Stimulated activated CD4-positive, alpha-beta T cell treated with anti-CD3 and anti-CD28 coated beads, Interleukin-1b, Interleukin-23, amount 100 ng/mL, for 48 hours (primary cell): ENCODE data around the gene SMPD1.

Experiments
- DNase-seq: peaks from one replicate; pipeline ENCODE4 v3.0.0-alpha.2; 2020

SMPD1 gene

DNA sequence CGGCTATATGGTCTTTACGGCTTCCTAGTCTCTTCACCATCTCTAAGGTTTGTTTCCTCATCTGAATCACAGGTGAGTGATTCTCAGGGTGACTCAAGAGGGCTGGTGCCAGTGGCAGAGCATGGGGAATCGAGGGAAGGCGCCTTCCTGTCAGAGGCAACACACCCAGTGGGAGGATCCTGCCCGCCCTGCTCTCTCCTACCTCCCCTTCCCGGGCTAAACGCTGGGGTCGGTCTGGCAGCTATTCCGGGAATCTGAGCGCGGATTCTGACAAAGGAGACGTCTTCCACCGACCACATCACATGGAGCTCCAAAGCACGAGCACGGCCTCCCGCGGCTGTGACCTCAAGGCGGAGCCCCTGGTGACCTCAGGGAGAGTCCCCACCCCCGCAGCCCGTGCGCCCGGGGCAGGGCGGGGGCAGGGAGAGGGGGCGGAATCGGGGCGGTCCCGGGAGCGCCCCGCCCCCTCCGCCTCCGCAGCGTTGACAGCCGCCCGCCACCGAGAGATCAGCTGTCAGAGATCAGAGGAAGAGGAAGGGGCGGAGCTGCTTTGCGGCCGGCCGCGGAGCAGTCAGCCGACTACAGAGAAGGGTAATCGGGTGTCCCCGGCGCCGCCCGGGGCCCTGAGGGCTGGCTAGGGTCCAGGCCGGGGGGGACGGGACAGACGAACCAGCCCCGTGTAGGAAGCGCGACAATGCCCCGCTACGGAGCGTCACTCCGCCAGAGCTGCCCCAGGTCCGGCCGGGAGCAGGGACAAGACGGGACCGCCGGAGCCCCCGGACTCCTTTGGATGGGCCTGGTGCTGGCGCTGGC is at the start of gene SMPD1:
Gene SMPD1, plus strand, starts transcription at position 570 of the 813 bp plus-strand sequence. Its CDS starts 125 bp downstream, at position 695.
- DNase-seq, result peak; percentile 94

- no peak for DNase-seq
Observed at GRCh38 chr11:6345366-6345765, 44.9 kb upstream of the SMPD1 start.

DNA sequence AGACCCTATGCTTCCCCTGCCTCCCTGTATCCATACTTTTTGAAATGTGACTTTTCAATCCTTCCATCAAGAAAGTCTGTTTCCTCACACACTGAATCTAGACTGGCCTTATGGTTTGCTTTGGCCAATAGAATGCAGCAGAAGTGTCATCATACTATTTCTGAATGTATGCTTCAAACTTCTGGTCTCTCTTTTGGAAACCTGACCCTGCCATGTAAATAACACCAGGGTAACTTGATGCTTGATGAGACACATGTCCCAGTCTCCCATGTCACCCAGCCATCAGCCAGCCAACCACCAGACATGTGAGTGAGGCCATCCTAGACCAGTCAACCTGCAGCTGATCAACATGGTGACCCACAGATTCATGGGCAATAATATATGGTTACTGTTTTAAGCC is 40.2 kb upstream of the SMPD1 start:
- DNase-seq, result no peak

DNA sequence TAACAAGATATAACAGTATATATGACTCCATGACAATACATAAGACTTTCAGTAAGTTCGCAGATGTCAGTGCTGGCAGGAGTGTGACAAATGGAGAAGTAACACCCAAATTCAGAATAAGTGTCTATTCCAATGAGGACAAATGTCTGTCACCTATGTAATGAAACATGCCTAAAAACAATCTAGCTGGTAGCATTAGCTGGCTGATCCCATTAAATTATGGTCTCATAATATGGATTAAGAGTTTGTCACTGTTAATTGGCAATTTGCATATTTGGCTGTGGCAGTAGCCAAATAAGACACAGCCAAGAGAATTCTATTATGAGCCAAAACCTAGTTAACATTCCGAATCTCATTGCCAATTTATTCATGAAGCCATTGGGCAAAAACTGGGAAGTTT is 39.8 kb upstream of the SMPD1 start:
- no peak for DNase-seq

GRCh38 chr11:6351782-6352382 is 38.4 kb upstream of the SMPD1 start:
- DNase-seq, result peak; percentile 50

DNA sequence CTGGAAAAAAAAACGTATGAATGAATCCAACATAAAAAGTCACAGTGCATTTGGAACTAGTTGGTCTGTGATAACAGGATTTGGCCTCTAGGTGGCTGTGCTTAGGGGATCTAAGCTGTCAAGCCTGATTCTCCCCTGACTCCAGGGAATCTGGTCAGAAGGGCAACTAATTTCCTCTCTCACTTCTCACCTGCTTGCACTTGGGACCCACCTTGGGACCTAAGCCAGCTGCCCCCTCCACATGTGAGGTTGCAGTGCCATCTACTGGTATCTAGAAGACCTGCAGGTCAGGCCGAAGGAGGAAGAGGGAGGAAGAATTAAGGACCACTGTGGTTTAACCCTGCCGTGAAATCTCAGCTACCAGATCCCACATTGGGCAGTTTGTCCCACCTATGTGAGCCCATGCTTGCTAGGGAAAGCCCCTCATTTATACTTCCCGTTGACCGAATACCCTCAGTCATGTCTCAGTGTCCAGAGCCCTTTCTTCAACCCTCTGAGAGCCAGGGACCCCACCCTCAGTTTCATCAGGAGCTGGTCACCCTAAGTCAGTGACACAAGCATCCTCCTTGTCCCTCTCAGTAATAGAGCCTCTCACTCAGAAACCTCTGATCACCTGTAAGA is 36.8 kb upstream of the SMPD1 start:
- peak; percentile 56 for DNase-seq

GRCh38 chr11:6354651-6355485 is 35.4 kb upstream of the SMPD1 start:
- DNase-seq, result no peak

DNA sequence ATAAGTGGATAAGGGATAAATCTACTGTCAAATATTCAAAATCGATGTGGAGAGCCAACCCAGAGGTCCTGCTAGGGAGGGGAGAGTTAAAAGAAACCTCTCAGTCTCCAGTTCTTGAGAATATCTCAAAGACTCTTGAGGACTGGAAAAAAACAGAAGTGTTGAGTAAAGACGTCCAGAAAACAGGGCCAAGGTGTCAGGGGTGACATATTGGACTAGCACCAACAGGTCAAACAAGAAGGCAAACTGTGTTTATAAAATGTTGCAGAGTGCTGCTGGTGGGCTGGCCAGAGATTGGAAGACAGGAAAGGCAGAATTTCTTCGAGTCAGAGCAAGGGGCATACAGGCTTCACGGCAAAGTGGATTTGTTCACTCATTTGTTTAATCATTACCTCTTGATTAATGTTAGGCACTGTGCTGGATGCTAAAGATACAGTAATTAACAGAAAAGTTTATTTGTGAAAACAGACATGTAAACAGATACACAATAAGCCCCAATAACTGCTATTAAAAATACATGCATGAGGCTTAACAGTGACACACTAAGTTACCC is 33.7 kb upstream of the SMPD1 start:
- no peak for DNase-seq

DNA sequence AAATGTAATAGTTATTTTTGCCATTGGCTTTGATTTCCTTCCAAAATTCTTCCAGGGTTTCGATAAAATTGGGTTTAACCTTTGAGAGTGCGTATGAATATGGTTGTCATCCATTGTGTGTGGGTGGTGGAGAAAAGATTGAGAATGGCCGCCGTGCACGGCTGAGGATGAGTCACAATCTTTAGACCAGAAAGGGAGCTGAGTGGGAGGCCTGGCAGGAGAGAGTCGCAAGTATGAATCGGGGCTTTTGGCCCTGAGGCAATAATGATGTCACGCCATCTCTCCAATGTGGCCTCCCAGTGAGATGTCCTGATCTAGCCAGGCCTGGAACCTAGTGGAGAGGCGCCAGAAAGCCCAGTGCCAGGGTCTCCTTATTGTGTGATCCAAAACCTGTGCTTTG is 33.1 kb upstream of the SMPD1 start:
- DNase-seq, result peak; percentile 72

DNA sequence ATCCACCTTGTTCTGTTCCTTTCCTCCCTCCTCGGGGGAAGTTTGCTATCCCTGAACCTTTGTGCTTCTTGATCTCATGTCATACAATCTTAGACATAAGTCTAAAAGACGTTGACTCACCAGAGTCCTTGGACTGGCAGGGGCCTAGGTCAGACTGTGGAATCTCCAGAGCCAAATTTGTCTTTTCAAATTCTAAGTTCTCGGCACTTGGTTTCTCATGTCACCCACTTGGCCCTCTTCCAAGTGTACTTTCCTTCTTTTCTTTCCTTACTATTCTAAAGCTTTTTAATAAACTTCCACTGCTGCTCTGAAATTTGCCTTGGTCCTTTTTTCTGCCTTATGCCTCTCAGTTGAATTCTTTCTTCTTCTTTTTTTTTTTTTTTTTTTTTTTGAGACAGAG is 30.1 kb upstream of the SMPD1 start:
- DNase-seq, result no peak

GRCh38 chr11:6362185-6362872 is 27.9 kb upstream of the SMPD1 start:
- DNase-seq, result no peak

DNA sequence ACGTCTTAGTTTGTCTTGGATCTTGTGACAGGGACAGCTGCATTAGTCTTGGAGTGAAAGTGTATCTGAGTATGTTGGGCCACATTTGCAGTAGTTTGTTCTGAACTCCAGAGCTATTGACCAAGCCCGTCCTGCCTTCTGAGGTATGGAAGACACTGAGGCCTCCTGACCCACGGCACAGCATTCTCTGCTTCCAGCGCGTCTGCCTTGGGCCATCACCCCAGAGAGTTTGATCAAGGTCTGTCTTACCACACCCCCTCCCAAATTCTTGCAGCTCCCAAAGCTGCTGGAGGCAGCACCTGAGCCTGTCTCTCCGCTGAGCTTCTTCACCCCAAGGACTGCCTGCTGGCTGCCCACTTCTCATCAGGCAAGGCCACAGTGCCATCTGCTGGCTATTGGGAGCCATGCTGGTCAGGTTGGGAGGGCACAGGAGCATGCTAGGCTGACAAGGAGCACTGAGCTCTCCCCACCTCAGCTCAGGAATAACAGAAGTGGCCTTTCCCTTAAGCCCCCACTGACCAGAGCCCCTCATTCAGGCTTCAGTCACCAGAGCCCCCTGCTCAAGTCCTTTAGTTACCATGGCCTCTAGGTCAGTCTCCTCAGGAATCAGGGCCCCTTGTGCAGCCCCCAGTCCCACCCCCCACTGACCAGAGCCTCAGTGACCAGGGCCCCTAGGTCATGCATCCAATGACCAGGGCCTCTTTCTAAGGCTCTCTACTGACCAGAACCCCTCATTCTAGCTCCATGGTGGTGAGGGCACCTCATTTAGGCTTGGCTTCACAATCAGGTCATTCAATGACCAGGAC is 27.2 kb upstream of the SMPD1 start:
- DNase-seq, result peak; percentile 80

DNA sequence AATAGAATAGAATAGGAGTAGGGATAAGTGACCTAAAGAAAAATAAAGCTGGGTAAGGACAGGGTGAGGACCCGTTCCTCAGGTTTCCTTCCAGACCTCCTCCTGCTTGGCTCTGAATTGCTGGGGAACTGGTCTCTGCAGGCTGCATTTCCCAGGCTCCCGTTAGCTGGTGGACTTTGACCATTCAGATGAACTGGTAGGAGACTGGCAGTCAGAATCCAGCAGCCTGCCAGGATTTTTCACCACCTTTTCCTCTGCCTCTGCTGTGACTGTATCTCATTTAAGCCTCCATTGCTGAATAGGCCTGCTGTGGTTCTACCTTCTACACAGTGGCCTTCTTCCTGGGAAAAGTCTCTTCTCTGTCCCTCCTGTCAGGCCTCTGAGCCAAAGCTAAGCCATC is 24.6 kb upstream of the SMPD1 start:
- DNase-seq, result no peak

DNA sequence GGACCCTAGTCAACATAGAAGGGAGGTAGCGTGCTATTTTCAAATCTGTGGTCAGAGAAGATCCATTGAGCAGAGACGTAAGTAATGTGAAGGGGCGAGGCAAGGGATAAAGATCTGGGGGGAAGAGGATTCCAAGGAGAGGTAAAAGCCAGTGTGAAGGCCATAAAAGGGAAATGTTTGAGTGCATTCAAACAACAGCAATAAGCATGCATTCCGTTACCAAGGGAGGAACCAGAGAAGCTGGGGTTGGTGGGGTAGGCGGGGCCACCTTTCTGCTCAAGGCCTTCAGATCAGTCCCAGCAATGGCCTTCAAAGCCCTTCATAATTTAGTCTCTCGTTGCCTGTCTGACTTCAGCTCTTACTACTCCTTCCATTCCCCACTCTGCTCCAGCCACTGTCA is 18.4 kb upstream of the SMPD1 start:
- DNase-seq, result no peak

DNA sequence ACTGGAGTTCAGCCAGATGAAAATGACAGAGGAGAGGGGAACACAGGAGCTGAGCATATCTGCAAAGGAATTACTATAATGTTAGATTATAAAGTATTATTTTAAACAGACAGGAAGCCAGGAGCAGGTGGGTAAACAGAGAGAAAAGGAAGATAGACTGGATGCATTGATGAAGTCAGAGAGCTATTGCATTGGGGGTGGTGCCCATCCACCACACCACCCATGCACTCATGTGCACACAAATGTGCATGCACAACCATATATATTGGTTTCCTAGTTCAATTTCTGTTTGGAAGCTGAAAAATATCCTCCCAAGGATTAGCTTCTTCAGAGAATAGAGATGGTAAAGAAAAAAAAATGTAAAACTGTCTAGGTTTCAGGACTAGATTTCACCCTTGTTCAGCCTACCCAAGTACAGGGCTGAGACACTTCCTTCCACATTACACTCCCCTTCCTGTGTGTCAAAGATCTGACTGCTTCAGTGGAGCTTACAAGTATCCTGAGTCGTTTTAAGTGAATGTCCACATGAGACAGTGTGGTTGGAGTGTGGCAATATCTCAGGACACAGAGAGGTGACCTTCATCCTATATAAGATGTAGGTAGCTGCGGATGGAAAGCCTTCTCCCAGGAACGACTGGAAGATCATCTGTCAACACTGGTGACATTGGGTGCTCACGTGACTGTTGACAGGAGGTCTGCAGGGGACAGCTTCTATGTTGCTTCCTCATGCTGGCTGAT is 12.2 kb upstream of the SMPD1 start:
- DNase-seq, result no peak

DNA sequence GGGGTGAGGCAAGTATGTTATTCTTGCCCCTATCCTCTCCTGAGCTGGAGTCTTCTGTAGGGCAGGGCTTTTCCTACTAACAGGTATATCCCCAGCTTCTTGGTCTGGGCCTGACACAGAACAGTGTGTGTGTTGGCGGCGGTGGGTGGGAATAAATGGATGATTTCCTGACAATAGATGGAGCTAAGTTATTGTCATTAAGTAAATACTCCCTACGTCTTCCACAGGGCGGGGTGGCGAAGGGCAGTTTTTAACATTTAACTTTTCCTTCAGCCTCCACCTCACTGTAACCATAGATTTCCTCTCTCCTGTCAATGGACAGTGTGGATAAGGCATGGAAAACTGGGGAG is 11.7 kb upstream of the SMPD1 start:
- DNase-seq, result no peak

GRCh38 chr11:6385046-6385777 is 5.1 kb upstream of the SMPD1 start:
- DNase-seq, result no peak

DNA sequence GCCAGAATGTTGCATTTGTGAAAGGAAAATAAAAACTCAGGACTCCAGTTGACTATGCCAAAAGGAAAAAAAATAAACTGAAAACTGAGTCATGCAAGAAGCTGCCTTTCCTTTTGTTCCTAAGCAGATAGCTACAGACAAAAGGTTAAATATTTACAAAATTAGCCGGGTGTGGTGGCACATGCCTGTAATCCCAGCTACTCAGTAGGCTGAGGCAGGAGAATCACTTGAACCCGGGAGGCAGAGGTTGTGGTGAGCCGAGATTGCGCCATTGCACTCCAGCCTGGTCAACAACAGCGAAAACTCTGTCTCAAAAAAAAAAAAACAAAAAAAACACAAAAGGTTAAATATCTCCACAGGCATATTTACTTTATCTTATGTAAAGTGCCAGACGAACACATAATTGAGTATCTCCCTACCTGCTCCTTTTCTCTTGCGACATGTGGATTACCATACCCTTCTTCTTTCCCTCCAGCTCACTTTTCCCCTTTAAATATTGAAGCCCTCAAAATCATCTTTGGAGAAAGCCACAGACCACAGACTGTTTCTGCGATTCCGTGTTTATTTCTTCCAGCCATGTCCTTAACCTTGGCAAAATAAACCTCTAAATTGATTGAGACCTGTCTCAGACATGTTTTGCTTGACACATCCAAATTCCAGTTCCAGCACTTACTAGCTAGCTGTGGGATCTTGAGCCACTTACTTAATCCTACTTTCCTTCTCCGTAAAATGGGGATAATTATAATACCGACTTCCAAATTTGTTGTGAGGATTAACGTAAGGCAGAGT is 2.3 kb upstream of the SMPD1 start:
- no peak for DNase-seq

- DNase-seq, result no peak
Observed at GRCh38 chr11:6388748-6389147, 1.5 kb upstream of the SMPD1 start.
